ENCODE results near the gene APBA1.

APBA1 gene

DNA sequence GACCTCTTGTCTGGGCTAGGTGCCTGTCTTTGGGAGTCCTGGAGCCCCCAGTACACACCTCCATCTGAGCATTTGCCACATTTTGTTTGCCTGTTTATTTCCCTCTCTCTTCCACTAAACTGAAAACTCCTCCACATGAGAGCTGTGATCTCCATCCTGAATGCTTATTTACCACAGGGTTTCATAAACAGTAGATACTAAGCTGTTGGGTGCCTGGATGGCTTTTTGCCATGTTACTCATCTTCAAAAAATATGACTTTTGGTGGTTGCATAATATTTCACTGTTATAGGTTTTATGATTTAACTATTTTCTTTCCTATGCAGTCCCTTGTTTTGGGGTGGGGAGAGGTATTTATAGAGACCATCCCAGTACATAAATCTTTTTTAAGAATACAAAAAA is 99.6 kb downstream of the APBA1 start:
- Histone ChIP-seq H3K9me3 (ENCODE audit: low read length) (no peaks in the 10 kb centered on the region), H3K27me3 (ENCODE audit: control insufficient read depth in 1 of 2, insufficient read depth in 2 of 2, low read length in 2 of 2) (no peaks in the 10 kb centered on the region), H3K9ac (ENCODE audit: low read length) (no peak overlapping the region), H3K36me3 (ENCODE audit: insufficient read depth, low read length) (no peaks in the 10 kb centered on the region), H3K4me1 (ENCODE audit: insufficient read depth, low read length) (no peaks in the 10 kb centered on the region), H3K27ac (ENCODE audit: low read depth, low read length) (no peak overlapping the region), H3K4me3 (ENCODE audit: low read depth in 1 of 2, low read length in 2 of 2) (no peak overlapping the region)

DNA sequence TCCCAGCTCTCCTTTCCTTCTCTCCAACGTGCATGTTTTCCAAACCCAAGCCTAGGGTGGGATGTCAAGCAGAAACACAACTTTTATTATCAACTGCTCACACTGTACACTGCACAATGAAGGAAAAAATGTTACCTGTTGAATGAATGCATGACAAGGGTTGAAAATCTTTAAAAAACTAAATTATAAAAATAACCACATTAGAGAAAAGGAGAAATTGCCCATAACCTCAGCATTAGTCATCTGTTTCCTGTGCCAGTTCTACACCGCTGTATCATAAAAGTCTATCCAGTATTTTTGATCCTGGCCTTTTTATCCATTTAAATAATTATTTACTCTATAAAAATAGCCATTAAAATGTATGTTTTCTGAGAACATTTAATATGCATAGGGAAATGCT is 101.1 kb downstream of the APBA1 start:
- Histone ChIP-seq H3K9ac (ENCODE audit: low read length) (no peak overlapping the region), H3K27ac (ENCODE audit: low read depth, low read length) (no peak overlapping the region), H3K4me3 (ENCODE audit: low read depth in 1 of 2, low read length in 2 of 2) (no peak overlapping the region), H3K4me1 (ENCODE audit: insufficient read depth, low read length) (no peaks in the 10 kb centered on the region), H3K9me3 (ENCODE audit: low read length) (no peaks in the 10 kb centered on the region), H3K27me3 (ENCODE audit: control insufficient read depth in 1 of 2, insufficient read depth in 2 of 2, low read length in 2 of 2) (no peaks in the 10 kb centered on the region), H3K36me3 (ENCODE audit: insufficient read depth, low read length) (no peaks in the 10 kb centered on the region)

DNA sequence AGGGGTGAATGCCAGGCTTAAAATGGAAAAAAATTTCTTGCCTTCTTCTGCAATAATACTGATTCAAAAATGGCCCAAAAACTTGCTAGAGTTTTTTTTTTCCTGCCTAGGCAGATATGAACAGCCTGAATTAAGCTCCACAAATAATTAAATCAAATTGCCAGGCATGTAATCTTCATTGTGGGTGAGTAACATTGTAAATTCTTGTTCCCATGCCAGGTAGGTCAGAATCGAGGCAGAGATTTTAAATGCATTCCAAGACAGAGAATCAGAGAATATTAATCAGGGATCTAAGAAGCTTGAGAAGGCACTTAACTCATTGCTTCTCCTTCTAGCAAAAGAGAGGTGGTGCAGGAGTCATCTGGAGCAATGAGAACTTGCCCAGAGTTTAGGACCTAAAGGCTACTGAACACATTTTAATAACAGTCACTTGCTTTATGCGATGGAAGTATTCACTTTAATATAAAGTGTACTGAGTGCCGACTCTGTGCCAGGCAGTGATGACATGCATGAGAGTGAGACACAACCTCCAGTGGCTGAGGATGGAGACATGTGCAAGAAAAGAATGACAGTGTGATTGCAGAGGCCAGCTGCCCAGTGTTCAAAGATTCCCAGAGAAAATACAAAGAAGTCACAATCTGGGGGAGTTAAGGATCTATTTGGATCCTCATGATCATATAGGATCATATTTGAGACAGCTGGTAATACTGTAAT is 102.3 kb downstream of the APBA1 start:
- Histone ChIP-seq H3K9me3 (ENCODE audit: low read length) (no peaks in the 10 kb centered on the region), H3K4me1 (ENCODE audit: insufficient read depth, low read length) (peaks cover 2% of the 10 kb centered on the region), H3K9ac (ENCODE audit: low read length) (no peak overlapping the region)

DNA sequence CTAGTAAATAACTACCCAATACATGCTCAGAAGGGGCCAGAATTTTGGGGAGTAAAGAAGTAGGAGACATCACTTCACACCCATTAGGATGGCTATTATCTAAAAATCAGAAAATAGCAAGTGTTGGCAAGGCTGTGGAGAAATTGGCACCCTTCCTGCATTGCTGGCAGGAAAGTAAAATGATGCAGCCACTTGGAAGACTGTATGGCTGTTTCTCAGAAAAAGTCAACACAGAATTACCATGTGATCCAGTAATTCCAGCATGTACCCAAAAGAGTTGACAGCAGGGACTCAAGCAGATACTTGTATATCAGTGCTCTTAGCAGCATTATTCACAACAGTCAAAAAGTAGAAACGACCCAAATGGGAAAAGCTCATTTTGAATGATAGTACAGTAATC is 107.6 kb downstream of the APBA1 start:
- no peaks in the 10 kb centered on the region for H3K27me3 ChIP-seq (ENCODE audit: control insufficient read depth in 1 of 2, insufficient read depth in 2 of 2, low read length in 2 of 2)
- no peaks in the 10 kb centered on the region for H3K36me3 ChIP-seq (ENCODE audit: insufficient read depth, low read length)
- no peak overlapping the region for H3K27ac ChIP-seq (ENCODE audit: low read depth, low read length)
- peaks cover 7% of the 10 kb centered on the region for H3K4me1 ChIP-seq (ENCODE audit: insufficient read depth, low read length)
- H3K9ac ChIP-seq (ENCODE audit: low read length), result no peak overlapping the region
- H3K4me3 ChIP-seq (ENCODE audit: low read depth in 1 of 2, low read length in 2 of 2), result no peak overlapping the region
- no peaks in the 10 kb centered on the region for H3K9me3 ChIP-seq (ENCODE audit: low read length)

More for the DNA sequence above, 102.3 kb downstream of the APBA1 start:
- no peaks in the 10 kb centered on the region for H3K27me3 ChIP-seq (ENCODE audit: control insufficient read depth in 1 of 2, insufficient read depth in 2 of 2, low read length in 2 of 2)
- H3K27ac ChIP-seq (ENCODE audit: low read depth, low read length), result no peak overlapping the region
- no peaks in the 10 kb centered on the region for H3K36me3 ChIP-seq (ENCODE audit: insufficient read depth, low read length)
- no peak overlapping the region for H3K4me3 ChIP-seq (ENCODE audit: low read depth in 1 of 2, low read length in 2 of 2)

- H3K27me3 ChIP-seq (ENCODE audit: control insufficient read depth in 1 of 2, insufficient read depth in 2 of 2, low read length in 2 of 2), result no peaks in the 10 kb centered on the region
- no peak overlapping the region for H3K4me3 ChIP-seq (ENCODE audit: low read depth in 1 of 2, low read length in 2 of 2)
- no peaks in the 10 kb centered on the region for H3K9me3 ChIP-seq (ENCODE audit: low read length)
- H3K27ac ChIP-seq (ENCODE audit: low read depth, low read length), result no peak overlapping the region
- H3K36me3 ChIP-seq (ENCODE audit: insufficient read depth, low read length), result no peaks in the 10 kb centered on the region
- H3K9ac ChIP-seq (ENCODE audit: low read length), result no peak overlapping the region
- no peaks in the 10 kb centered on the region for H3K4me1 ChIP-seq (ENCODE audit: insufficient read depth, low read length)
Observed at GRCh38 chr9:69559126-69559525, 113.0 kb downstream of the APBA1 start.

- Histone ChIP-seq H3K9me3 (ENCODE audit: low read length) (no peaks in the 10 kb centered on the region), H3K4me3 (ENCODE audit: low read depth in 1 of 2, low read length in 2 of 2) (no peak overlapping the region), H3K36me3 (ENCODE audit: insufficient read depth, low read length) (no peaks in the 10 kb centered on the region), H3K27ac (ENCODE audit: low read depth, low read length) (no peak overlapping the region), H3K27me3 (ENCODE audit: control insufficient read depth in 1 of 2, insufficient read depth in 2 of 2, low read length in 2 of 2) (no peaks in the 10 kb centered on the region), H3K9ac (ENCODE audit: low read length) (no peak overlapping the region), H3K4me1 (ENCODE audit: insufficient read depth, low read length) (no peaks in the 10 kb centered on the region)
Observed at GRCh38 chr9:69556707-69557106, 115.5 kb downstream of the APBA1 start.

DNA sequence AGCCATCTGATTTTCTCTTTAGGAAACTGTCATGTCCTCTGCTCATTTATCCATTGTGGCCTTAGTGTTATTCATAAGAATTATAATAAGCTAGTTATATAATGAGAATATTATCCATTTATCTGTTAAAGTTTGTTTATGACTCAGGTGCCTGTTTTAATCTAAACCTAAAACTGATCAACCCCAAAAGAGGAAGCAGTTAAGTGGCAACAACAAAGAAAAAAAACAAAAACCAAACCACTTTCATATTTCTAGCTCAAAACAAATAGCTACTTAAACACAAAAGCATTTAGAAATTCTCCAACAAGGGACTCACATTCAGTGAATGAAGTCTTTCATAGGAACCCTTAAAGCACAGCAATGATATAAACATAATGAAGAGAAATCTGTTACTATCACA is 116.4 kb downstream of the APBA1 start:
- no peaks in the 10 kb centered on the region for H3K27me3 ChIP-seq (ENCODE audit: control insufficient read depth in 1 of 2, insufficient read depth in 2 of 2, low read length in 2 of 2)
- no peak overlapping the region for H3K9ac ChIP-seq (ENCODE audit: low read length)
- H3K36me3 ChIP-seq (ENCODE audit: insufficient read depth, low read length), result no peaks in the 10 kb centered on the region
- no peak overlapping the region for H3K4me3 ChIP-seq (ENCODE audit: low read depth in 1 of 2, low read length in 2 of 2)
- no peaks in the 10 kb centered on the region for H3K9me3 ChIP-seq (ENCODE audit: low read length)
- no peaks in the 10 kb centered on the region for H3K4me1 ChIP-seq (ENCODE audit: insufficient read depth, low read length)
- no peak overlapping the region for H3K27ac ChIP-seq (ENCODE audit: low read depth, low read length)

GRCh38 chr9:69554945-69555344 is 117.2 kb downstream of the APBA1 start:
- Histone ChIP-seq H3K4me3 (ENCODE audit: low read depth in 1 of 2, low read length in 2 of 2) (no peak overlapping the region), H3K27ac (ENCODE audit: low read depth, low read length) (no peak overlapping the region), H3K4me1 (ENCODE audit: insufficient read depth, low read length) (no peaks in the 10 kb centered on the region), H3K27me3 (ENCODE audit: control insufficient read depth in 1 of 2, insufficient read depth in 2 of 2, low read length in 2 of 2) (no peaks in the 10 kb centered on the region), H3K9ac (ENCODE audit: low read length) (no peak overlapping the region), H3K36me3 (ENCODE audit: insufficient read depth, low read length) (no peaks in the 10 kb centered on the region), H3K9me3 (ENCODE audit: low read length) (no peaks in the 10 kb centered on the region)

DNA sequence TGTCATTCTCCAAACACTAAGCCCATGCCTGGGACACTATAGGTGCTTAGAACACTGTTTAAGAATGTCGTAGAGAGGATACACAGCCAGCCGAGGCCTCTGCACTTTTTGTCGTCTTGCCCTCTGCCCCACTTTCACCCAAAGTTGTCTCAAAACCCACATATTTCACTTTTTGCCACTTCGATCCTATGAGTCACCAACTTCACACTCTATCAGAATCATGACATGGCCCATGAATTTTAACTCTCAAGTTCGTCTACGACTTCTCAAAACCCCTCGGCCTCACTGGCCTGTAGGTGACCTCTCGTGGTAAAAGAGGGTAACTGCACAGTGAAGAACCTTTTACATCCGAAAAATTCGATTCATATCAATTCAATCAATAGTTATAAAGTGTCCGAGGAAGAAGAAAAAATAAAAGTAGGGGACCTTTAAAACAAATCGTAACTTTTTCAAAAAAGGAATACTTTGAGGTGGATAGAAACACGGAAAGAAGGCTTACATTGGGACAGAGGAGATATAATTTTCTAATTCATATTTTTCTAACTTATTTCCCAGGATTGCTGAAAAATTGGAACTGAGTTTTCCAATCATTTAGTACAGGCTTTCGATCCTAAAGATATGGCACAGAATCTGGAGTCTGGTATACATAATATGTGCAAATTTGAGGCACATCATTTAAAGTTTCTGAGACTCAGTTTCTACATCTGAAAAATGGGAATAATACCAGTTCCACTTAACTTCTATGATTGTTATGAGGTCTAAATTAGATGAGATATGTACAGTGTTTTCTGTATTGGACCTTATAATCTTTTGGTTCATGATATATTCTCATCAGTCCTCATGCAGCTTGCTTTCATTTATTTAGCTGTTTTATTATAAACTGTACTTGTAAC is 122.6 kb downstream of the APBA1 start:
- Histone ChIP-seq H3K9ac (ENCODE audit: low read length) (no peak overlapping the region), H3K9me3 (ENCODE audit: low read length) (no peaks in the 10 kb centered on the region), H3K27me3 (ENCODE audit: control insufficient read depth in 1 of 2, insufficient read depth in 2 of 2, low read length in 2 of 2) (no peaks in the 10 kb centered on the region), H3K27ac (ENCODE audit: low read depth, low read length) (no peak overlapping the region), H3K4me3 (ENCODE audit: low read depth in 1 of 2, low read length in 2 of 2) (no peak overlapping the region), H3K36me3 (ENCODE audit: insufficient read depth, low read length) (no peaks in the 10 kb centered on the region), H3K4me1 (ENCODE audit: insufficient read depth, low read length) (no peaks in the 10 kb centered on the region)

DNA sequence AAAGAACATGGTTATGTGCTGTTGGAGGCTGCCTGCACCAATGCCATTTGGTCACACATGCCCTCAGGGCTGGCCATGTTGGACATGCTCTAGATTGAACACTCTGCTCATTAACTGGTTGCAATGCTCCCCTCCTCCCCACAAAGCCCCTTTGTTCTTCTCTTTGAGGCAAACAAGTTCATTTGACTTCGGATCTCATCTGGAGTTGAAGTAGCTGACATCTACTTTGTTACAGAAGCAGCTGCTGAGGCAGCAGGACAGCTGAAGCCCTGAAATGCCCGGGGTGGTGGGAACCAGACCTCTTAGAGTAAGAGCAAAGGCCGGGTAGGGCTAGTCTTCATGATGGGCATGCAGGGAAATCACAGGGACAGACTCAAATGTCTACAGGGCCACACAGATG is 123.5 kb downstream of the APBA1 start:
- H3K4me1 ChIP-seq (ENCODE audit: insufficient read depth, low read length), result peaks cover under 1% of the 10 kb centered on the region
- H3K36me3 ChIP-seq (ENCODE audit: insufficient read depth, low read length), result no peaks in the 10 kb centered on the region
- no peak overlapping the region for H3K27ac ChIP-seq (ENCODE audit: low read depth, low read length)
- no peaks in the 10 kb centered on the region for H3K9me3 ChIP-seq (ENCODE audit: low read length)
- H3K4me3 ChIP-seq (ENCODE audit: low read depth in 1 of 2, low read length in 2 of 2), result no peak overlapping the region
- H3K27me3 ChIP-seq (ENCODE audit: control insufficient read depth in 1 of 2, insufficient read depth in 2 of 2, low read length in 2 of 2), result no peaks in the 10 kb centered on the region
- H3K9ac ChIP-seq (ENCODE audit: low read length), result no peak overlapping the region

- no peak overlapping the region for H3K9ac ChIP-seq (ENCODE audit: low read length)
- H3K27me3 ChIP-seq (ENCODE audit: control insufficient read depth in 1 of 2, insufficient read depth in 2 of 2, low read length in 2 of 2), result no peaks in the 10 kb centered on the region
- H3K4me1 ChIP-seq (ENCODE audit: insufficient read depth, low read length), result peaks cover 11% of the 10 kb centered on the region
- no peaks in the 10 kb centered on the region for H3K9me3 ChIP-seq (ENCODE audit: low read length)
- no peak overlapping the region for H3K4me3 ChIP-seq (ENCODE audit: low read depth in 1 of 2, low read length in 2 of 2)
- no peaks in the 10 kb centered on the region for H3K36me3 ChIP-seq (ENCODE audit: insufficient read depth, low read length)
- no peak overlapping the region for H3K27ac ChIP-seq (ENCODE audit: low read depth, low read length)
Observed at GRCh38 chr9:69546265-69546664, 125.9 kb downstream of the APBA1 start.
